Gastroesophageal sphincter (tissue), 3 donors: Measurements from ENCODE around the gene ROCK2.

Experiments
- CTCF ChIP-seq, 4 experiments: fragments of 200-600 bp in 2 of 4; fragments of 450-650 bp in 2 of 4; sonication (generic) in 1 of 4; IDR thresholded peaks; one replicate each; pipeline ENCODE4 v1.5.1; 2017 to 2019; ENCODE audit warnings: antibody characterized with exemption in 4 of 4, mild to moderate bottlenecking in 2 of 4, moderate library complexity in 2 of 4
- POLR2A ChIP-seq, 2 donors: fragments of 450-650 bp; IDR thresholded peaks; one replicate each; pipeline ENCODE4 v1.6.1; 2017; ENCODE audit warnings: antibody characterized with exemption in 2 of 2, mild to moderate bottlenecking in 2 of 2, moderate library complexity in 1 of 2
- POLR2AphosphoS5 ChIP-seq: sonication (generic); formaldehyde crosslinking; IDR thresholded peaks from one replicate; pipeline ENCODE4 v1.6.1; 2017; ENCODE audit warnings: antibody characterized with exemption

GRCh38 chr2:11220445-11220844, 124.0 kb downstream of the ROCK2 start:
- TF ChIP-seq CTCF (IDR thresholded peaks at IDR 0.05) (no peak), POLR2AphosphoS5 (no peak), POLR2A (IDR thresholded peaks at IDR 0.05) (no peak)
